Neural cell (in vitro differentiated cells): Measurements from ENCODE around the gene BARHL2. TPM values are rescaled to one million over a fixed set of nuclear protein-coding genes. Genes with fewer than 3 reads are reported as not detected.

Experiments used
- H2AFZ ChIP-seq: fragments of 200-600, 300-800 bp; sonication (generic), shearing (Covaris generic); 2 replicates; pipeline ENCODE4 v1.6.0; 2014; ENCODE audit warnings: low read depth, mild to moderate bottlenecking, antibody characterized with exemption, low read length, moderate library complexity
- H3F3A ChIP-seq: fragments of 200-600 bp; shearing (Covaris generic); 2 replicates; pipeline ENCODE4 v1.6.1; 2016; ENCODE audit warnings: mild to moderate bottlenecking, moderate library complexity, mixed read lengths, antibody characterized with exemption, low read length; ENCODE audit not compliant: insufficient read depth, poor library complexity, severe bottlenecking
- H3K27ac ChIP-seq: fragments of 200-600, 300-800 bp; sonication (generic), shearing (Covaris generic); 2 replicates; pipeline ENCODE4 v1.5.1; 2014; ENCODE audit warnings: mild to moderate bottlenecking, low read length, moderate library complexity
- H3K27me3 ChIP-seq: fragments of 300-800, 200-600 bp; sonication (generic), shearing (Covaris generic); 2 replicates; pipeline ENCODE4 v1.6.0; 2014; ENCODE audit warnings: mild to moderate bottlenecking, low read depth, low read length, moderate library complexity; ENCODE audit not compliant: insufficient read depth
- H3K36me3 ChIP-seq: fragments of 300-800, 200-600 bp; sonication (generic), shearing (Covaris generic); 2 replicates; pipeline ENCODE4 v1.5.1; 2014; ENCODE audit warnings: mild to moderate bottlenecking, antibody characterized with exemption, low read length, moderate library complexity; ENCODE audit not compliant: insufficient read depth
- H3K4me2 ChIP-seq: fragments of 300-800, 200-600 bp; sonication (generic), shearing (Covaris generic); 2 replicates; pipeline ENCODE4 v1.6.0; 2014; ENCODE audit warnings: mild to moderate bottlenecking, low read length
- H3K4me3 ChIP-seq: fragments of 300-800, 200-600 bp; sonication (generic), shearing (Covaris generic); 2 replicates; pipeline ENCODE4 v1.5.1; 2014; ENCODE audit warnings: mild to moderate bottlenecking, low read length, moderate library complexity
- H3K79me2 ChIP-seq: fragments of 200-600 bp; shearing (Covaris generic); replicated peaks from 2 replicates; pipeline ENCODE4 v1.6.0; 2014; ENCODE audit warnings: mild to moderate bottlenecking, low read length, moderate library complexity; ENCODE audit not compliant: insufficient read depth
- H3K9ac ChIP-seq: fragments of 300-800, 200-600 bp; sonication (generic), shearing (Covaris generic); 2 replicates; pipeline ENCODE4 v1.6.1; 2016; ENCODE audit warnings: mild to moderate bottlenecking, low read length, mixed read lengths
- H3K9me2 ChIP-seq: fragments of 200-600 bp; shearing (Covaris generic); 2 replicates; pipeline ENCODE4 v1.6.1; 2016; ENCODE audit warnings: mild to moderate bottlenecking, low read length, mixed read lengths; ENCODE audit not compliant: insufficient read depth
- H3K9me3 ChIP-seq: fragments of 200-600, 300-800 bp; sonication (generic), shearing (Covaris generic); 2 replicates; pipeline ENCODE4 v1.6.1; 2016; ENCODE audit warnings: mild to moderate bottlenecking, mixed run types, low read length, moderate library complexity, mixed read lengths
- H4K20me1 ChIP-seq: fragments of 200-600 bp; shearing (Covaris generic); 2 replicates; pipeline ENCODE4 v1.6.1; 2016; ENCODE audit warnings: mild to moderate bottlenecking, mixed run types; ENCODE audit not compliant: insufficient read depth
- CTCF ChIP-seq: fragments of 450-650 bp; IDR thresholded peaks from 2 replicates; pipeline ENCODE4 v1.5.1; 2014; ENCODE audit warnings: antibody characterized with exemption, mild to moderate bottlenecking, moderate library complexity; ENCODE audit not compliant: poor library complexity, severe bottlenecking
- EP300 ChIP-seq: fragments of 450-650 bp; conservative IDR thresholded peaks from 2 replicates; pipeline ENCODE4 v1.6.1; 2014; ENCODE audit warnings: antibody characterized with exemption, mild to moderate bottlenecking, moderate library complexity; ENCODE audit not compliant: poor library complexity, severe bottlenecking
- EZH2 ChIP-seq: fragments of 200-600, 300-800 bp; shearing (Covaris generic), sonication (generic); IDR thresholded peaks from 2 replicates; pipeline ENCODE4 v1.6.1; 2014; ENCODE audit warnings: antibody characterized with exemption, low read length, borderline replicate concordance, mild to moderate bottlenecking; ENCODE audit not compliant: insufficient read depth, poor library complexity, severe bottlenecking
- MXI1 ChIP-seq: fragments of 450-650 bp; conservative IDR thresholded peaks from 2 replicates; pipeline ENCODE4 v1.6.1; 2014; ENCODE audit warnings: antibody characterized with exemption, mild to moderate bottlenecking; ENCODE audit not compliant: poor library complexity, severe bottlenecking
- POLR2AphosphoS5 ChIP-seq: IDR thresholded peaks from 2 replicates; pipeline ENCODE4 v1.6.1; 2012
- RAD21 ChIP-seq: fragments of 450-650 bp; conservative IDR thresholded peaks from 2 replicates; pipeline ENCODE4 v1.6.1; 2014; ENCODE audit warnings: antibody characterized with exemption, mild to moderate bottlenecking, moderate library complexity
- REST ChIP-seq: IDR thresholded peaks from 2 replicates; pipeline ENCODE4 v1.6.1; 2012; ENCODE audit warnings: borderline replicate concordance
- SMC3 ChIP-seq: fragments of 450-650 bp; conservative IDR thresholded peaks from 2 replicates; pipeline ENCODE4 v1.6.1; 2014; ENCODE audit warnings: antibody characterized with exemption, mild to moderate bottlenecking, moderate library complexity; ENCODE audit not compliant: poor library complexity
- TAF1 ChIP-seq: IDR thresholded peaks from 2 replicates; pipeline ENCODE4 v1.6.1; 2012; ENCODE audit warnings: low read depth
- polyA plus RNA-seq: library from polyadenylated mRNA; depleted of rRNA; stranded (reverse); fragments of >200 nt; gene quantifications from 2 replicates; pipeline ENCODE4 v1.2.3, GENCODE V29; 2014

Gene BARHL2
- polyA plus RNA-seq, 1 donor from 2014 or later: not detected

GRCh38 chr1:90706437-90707362 lies 10.4 kb downstream of the BARHL2 start:
- Histone ChIP-seq H3K4me3 (peak overlapping the region; percentile 62), H3K79me2 (no peaks in the 10 kb centered on the region), H2AFZ (no peak overlapping the region), H3F3A (no peaks in the 10 kb centered on the region), H3K9me2 (no peaks in the 10 kb centered on the region), H3K27me3 (peaks cover 97% of the 10 kb centered on the region), H4K20me1 (no peaks in the 10 kb centered on the region), H3K36me3 (no peaks in the 10 kb centered on the region), H3K4me2 (no peak overlapping the region), H3K9me3 (no peaks in the 10 kb centered on the region), H3K27ac (no peak overlapping the region), H3K9ac (no peak overlapping the region)
- TF ChIP-seq CTCF: no peak
- TF ChIP-seq EZH2: peak; percentile 92
- no peak for TF ChIP-seq REST
- TF ChIP-seq RAD21: no peak
- no peak for TF ChIP-seq TAF1
- no peak for TF ChIP-seq EP300
- TF ChIP-seq POLR2AphosphoS5: peak; percentile 5
- no peak for TF ChIP-seq SMC3
- no peak for TF ChIP-seq MXI1

GRCh38 chr1:90705956-90706355 lies 11.1 kb downstream of the BARHL2 start:
- TF ChIP-seq EP300: no peak
- no peak for TF ChIP-seq SMC3
- no peak for TF ChIP-seq EZH2
- H3F3A ChIP-seq: no peaks in the 10 kb centered on the region
- H3K4me3 ChIP-seq: peak overlapping the region; percentile 62
- H4K20me1 ChIP-seq: no peaks in the 10 kb centered on the region
- H3K27me3 ChIP-seq: peaks cover 97% of the 10 kb centered on the region
- no peak overlapping the region for H2AFZ ChIP-seq
- no peaks in the 10 kb centered on the region for H3K79me2 ChIP-seq
- H3K9me3 ChIP-seq: no peaks in the 10 kb centered on the region
- H3K36me3 ChIP-seq: no peaks in the 10 kb centered on the region
- no peak overlapping the region for H3K4me2 ChIP-seq
- no peak overlapping the region for H3K27ac ChIP-seq
- no peak overlapping the region for H3K9ac ChIP-seq
- no peaks in the 10 kb centered on the region for H3K9me2 ChIP-seq
